NB4 (cell line): ENCODE results near the gene VIM.

Experiments used
- CTCF ChIP-seq: IDR thresholded peaks from one replicate; pipeline ENCODE4 v1.5.1; 2012; ENCODE audit warnings: low read depth, low read length
- MAX ChIP-seq: IDR thresholded peaks from 2 replicates; pipeline ENCODE4 v1.6.1; 2011; ENCODE audit warnings: low read depth, low read length
- MYC ChIP-seq: IDR thresholded peaks from 2 replicates; pipeline ENCODE4 v1.6.1; 2011; ENCODE audit warnings: low read depth, low read length
- POLR2A ChIP-seq: IDR thresholded peaks from 2 replicates; pipeline ENCODE4 v1.6.1; 2011; ENCODE audit warnings: mild to moderate bottlenecking; ENCODE audit not compliant: insufficient read length; ENCODE audit errors: extremely low read depth

- TF ChIP-seq POLR2A = no peak
- no peak for TF ChIP-seq CTCF
- TF ChIP-seq MYC = no peak
- no peak for TF ChIP-seq MAX
These were observed 6.4 kb downstream of the VIM start for GRCh38 chr10:17234431-17234945.
